Measurements from ENCODE around the gene BRCC3. TPM values are rescaled to one million over a fixed set of nuclear protein-coding genes. Genes with fewer than 3 reads are reported as not detected.

BRCC3 gene
- 10 to 100 TPM; 11.8 to 13.4 TPM for total RNA-seq
- long read RNA-seq, transcript BRCC3-208 (10 exons, 2,694 nt) = major isoform, 14 of 25 reads
- long read RNA-seq, partial matches to known transcripts = 0 of 25 reads
- long read RNA-seq, other reads (novel, unspliced or antisense) = 10 of 25 reads

DNA sequence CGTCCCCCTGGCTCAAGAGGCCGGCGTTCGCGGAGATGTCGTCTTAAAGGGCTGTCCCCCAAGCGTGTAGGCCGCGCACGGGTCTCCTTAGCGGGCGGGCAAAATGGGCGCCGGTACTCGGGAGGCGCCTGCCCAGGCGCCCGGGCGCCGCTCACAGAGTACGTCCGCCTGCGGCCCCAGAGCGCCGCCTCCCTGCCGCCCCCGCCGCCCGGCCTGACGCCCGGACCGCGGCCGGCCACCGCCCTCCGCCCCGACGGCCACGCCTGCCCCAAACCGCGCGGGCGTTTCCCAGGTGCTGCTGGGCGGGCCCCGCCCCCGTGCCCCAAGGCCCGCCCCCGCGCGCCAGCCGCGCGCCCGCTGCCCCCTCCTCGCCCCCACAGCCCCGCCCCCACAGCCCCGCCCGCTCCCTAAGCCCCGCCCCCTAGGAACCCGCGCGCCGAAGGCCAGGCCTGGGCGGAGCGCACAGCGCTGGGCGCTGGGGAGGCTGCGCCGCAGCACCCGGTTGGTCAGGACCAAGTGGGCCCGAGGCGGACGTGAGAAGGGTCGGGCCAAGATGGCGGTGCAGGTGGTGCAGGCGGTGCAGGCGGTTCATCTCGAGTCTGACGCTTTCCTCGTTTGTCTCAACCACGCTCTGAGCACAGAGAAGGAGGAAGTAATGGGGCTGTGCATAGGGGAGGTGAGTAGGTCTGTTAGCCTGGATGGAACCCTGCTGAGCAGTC lies at the start of gene BRCC3, which contains the start of the genes CMC4 and MTCP1:
Gene BRCC3 (plus strand): TSS at position 534 of the 719 bp plus-strand sequence. CDS start 20 bp downstream, at position 554.
Gene CMC4 (minus strand): TSS at position 162 of the 719 bp plus-strand sequence. CDS start 7,113 bp downstream, outside the sequence.
Gene MTCP1 (minus strand): TSS at position 162 of the 719 bp plus-strand sequence. CDS start 5,126 bp downstream, outside the sequence.
- intact Hi-C loops (cut with DNase I) = no loop called here
- DNase-seq = peak; percentile 84
- peak; percentile 95 to 97 for ATAC-seq

DNA sequence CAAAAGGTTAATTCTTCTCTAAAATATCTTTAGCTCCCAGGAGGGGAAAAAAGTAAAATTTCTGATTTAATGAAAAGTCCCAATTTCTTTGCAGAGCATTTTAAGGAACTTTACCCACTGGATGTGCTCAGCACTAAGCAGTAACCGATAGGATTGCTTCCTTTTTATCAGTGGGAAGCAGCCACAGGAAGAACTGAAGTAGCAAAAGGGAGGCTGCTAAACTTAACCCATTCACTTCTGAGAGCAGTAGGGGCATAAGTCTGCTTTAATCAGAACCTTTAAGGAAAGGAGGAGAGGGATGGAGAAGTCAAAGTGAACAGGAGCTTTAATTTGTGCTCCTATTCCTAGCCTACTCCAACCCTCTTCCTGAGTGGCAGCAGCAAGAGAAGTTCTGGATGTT lies 48.7 kb upstream of the BRCC3 start, which contains the start of gene F8:
Gene F8 (minus strand): TSS at position 139 of the 400 bp plus-strand sequence. CDS start 171 bp downstream, outside the sequence.
- intact Hi-C loops (cut with DNase I) = no loop called here
- no peak for ATAC-seq

DNA sequence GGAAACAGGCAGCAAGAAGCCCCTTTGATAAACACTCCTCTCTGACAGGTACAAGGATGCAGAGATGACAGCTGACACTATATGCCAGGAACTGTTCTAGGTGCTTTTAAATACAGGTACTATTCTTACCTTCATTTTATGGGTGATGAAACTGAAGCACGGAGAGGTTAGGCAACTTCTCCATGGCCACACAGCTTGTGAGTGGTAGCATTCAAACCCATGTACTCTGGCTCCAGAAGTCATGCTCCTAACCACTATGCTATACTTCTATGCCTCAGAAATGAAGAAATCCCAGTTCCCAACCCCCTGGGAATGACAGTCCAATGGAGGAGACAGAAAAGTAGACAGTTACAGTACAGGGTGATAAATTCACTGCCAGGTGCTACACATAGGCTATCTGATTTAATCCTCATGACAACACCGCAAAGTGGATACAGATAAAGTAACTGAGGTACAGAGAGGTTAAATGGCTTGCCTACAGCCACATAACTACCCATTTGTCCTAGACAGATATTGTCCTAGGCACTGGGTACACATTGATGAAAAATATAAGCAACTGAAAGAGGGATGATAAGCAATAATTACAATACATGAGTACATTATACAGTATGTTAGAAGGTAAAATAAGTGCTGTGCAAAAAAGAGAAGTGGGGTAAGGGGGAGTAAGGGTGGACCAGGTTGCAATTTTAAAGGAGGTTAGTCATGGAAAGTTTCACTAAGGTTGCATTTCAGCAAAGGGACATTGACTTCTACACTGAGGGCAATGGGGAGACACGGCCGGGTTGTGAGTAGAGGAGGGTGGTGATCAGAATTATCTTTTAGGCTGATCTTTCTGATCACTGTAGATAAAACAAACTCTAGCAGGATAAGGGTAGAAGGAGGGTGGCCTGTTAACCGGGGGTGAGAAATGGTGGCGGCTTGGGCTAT lies 47.1 kb upstream of the BRCC3 start:
- ATAC-seq = no peak
- no peak for DNase-seq
- intact Hi-C loops (cut with DNase I) = no loop called here

More for the DNA sequence above, 48.7 kb upstream of the BRCC3 start, which contains the start of gene F8:
- no peak for DNase-seq

DNA sequence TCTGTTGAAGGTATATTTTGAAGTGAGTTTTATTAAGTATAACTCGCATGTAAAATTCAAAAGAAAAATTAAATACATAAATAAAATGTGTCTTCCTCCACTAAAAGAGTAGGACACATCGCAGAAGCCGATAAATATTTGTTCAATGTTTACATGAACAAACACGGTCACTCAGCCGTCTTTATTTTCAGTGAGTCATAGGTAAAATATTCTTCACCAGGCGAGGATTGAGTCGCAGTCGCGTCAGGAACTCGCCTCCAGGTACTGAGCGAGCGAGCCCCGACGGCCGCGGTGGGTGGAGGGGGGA lies 44.9 kb upstream of the BRCC3 start:
- ATAC-seq = no peak
- intact Hi-C loops (cut with DNase I) = no loop called here
- DNase-seq = no peak

DNA sequence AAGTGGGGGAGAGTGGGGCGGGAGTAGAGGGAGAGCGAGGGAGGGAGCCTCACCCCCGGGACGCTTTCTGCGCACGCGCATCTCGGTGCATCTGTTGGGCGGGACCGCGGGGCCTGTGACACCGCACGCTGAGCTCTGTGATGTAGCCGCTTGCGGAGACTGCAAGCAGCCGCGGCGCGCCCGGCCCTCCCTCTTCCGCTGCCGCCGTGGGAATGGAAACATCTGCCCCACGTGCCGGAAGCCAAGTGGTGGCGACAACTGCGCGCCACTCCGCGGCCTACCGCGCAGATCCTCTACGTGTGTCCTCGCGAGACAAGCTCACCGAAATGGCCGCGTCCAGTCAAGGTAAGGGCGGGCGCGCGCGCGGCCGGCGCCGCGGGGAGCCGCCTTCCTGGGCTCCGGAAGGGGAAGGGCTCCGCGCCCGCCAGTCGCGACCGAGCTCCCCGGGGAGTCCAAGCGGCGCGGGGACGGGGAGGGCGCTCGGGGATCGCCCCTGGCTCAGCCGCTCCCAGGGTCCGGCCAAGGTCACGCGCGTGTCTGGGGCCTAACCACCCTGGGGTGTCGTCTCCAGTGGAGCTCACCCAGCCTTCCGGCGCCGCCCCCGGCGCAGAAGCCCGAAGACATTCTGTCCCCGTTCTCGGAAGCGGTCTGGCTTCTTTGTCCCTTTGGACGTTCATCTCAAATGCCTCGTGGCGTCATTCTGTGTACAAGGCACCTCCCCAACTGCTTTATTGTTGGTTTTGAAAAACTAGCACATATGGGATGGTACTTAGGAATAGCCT lies 44.4 kb upstream of the BRCC3 start, which contains the start of gene FUNDC2:
Gene FUNDC2 (plus strand): TSS at position 118 of the 782 bp plus-strand sequence. CDS start 95 bp downstream, at position 213.
- ATAC-seq (peak; percentile 95), DNase-seq (peak; percentile 95)
- intact Hi-C loops (cut with DNase I) = no loop called here

DNA sequence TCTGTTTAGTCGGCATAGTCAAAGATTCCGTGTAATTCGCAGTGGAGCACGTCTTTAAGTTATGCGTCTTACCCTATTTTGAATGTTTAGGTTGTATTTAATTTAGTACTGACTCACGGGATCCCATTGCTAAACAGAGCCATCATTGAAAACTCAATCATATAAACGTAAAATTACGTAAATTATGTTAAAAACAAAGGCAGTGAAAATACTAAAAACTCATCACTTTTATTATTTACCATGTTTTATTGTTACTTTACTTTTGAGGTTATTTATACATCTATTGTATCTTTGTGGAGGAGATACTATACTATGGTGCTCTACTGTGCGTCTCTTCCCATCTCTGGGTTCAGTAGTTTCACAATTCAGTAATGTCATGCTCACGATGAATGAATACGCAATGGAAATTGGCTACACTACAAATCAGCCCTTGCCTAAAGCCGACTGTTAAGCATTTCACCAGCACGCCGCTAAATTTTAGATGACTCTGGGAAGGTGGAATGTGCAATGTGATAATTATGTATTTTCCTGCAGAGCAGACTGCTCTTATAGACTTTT lies 43.7 kb upstream of the BRCC3 start:
- ATAC-seq = peak; percentile 33 to 64
- no peak for DNase-seq
- intact Hi-C loops (cut with DNase I) = no loop called here

DNA sequence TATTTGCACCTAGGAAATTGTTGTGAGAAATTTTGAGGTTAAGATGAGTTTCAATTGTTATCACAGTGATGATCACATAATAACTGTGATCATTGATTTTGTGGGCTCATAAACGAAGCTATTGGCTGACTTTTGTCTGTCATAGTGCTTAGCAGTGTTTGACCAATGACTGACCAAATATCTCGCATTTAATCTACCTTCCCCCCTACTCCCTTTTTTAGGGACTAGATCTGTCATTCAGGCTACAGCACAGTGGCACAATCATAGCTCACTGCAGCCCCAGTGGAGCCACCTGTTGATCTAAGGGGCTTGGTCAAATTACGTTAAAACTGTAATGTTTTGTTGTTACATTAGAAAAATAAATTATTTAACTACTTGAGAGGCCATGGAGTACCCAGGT lies 43.2 kb upstream of the BRCC3 start:
- ATAC-seq (no peak), DNase-seq (no peak)
- intact Hi-C loops (cut with DNase I) = no loop called here

DNA sequence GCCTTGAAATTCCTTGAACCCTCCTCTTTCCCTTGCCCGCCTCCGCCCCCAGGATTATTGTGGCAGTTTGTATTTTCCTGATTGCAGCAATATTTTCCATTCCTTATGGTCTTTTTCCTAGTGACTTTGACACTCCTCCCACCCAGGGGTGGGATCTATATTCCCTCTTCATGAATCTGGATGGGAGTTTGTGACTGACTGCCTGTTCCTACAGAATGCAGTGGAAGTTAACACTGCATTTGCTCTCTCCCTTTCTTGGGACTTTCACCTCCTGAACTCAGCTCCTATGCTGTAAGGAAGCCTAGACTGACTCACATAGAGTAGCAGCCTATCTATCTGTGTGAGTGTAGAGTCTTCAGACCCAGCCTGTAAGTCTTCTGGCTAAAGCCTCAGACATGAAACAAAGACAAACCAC lies 42.4 kb upstream of the BRCC3 start:
- no peak for ATAC-seq
- intact Hi-C loops (cut with DNase I) = no loop called here
- no peak for DNase-seq

DNA sequence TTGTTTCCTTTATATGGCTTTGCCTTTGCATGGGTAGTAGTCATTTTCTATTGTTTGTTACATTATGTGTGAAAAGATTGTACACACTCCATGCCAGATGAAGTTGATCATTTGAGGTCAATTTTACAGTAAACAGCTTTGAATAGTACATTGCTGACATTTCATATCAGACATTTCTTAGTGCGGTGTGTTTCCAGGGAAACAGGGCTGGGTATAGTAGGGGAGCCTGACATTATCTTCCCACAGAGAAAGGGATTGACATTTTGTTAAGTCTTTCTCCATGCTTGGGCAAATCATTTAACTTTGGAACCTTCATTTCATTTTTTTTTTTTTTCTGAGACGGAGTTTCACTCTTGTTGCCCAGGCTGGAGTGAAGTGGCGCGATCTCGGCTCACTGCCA lies 39.7 kb upstream of the BRCC3 start:
- ATAC-seq (no peak), DNase-seq (no peak)
- intact Hi-C loops (cut with DNase I) = no loop called here

DNA sequence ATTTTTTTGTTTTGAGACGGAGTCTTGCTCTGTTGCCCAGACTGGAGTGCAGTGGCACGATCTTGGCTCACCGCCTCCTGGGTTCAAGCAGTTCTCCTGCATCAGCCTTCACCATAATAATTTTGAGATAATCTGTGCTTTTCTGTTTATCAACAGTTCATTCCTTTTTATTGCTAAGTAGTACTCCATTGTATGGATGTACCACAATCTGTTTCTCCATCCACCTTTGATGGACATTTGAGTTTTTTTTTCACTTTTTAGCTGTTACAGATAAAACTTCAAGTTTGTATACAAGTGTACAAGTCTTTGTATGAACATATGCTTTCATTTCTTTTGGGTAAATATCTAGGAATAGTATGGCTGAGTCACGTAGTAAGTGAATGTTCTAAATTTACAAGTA lies 35.6 kb upstream of the BRCC3 start:
- intact Hi-C loops (cut with DNase I) = no loop called here
- ATAC-seq (no peak), DNase-seq (no peak)

DNA sequence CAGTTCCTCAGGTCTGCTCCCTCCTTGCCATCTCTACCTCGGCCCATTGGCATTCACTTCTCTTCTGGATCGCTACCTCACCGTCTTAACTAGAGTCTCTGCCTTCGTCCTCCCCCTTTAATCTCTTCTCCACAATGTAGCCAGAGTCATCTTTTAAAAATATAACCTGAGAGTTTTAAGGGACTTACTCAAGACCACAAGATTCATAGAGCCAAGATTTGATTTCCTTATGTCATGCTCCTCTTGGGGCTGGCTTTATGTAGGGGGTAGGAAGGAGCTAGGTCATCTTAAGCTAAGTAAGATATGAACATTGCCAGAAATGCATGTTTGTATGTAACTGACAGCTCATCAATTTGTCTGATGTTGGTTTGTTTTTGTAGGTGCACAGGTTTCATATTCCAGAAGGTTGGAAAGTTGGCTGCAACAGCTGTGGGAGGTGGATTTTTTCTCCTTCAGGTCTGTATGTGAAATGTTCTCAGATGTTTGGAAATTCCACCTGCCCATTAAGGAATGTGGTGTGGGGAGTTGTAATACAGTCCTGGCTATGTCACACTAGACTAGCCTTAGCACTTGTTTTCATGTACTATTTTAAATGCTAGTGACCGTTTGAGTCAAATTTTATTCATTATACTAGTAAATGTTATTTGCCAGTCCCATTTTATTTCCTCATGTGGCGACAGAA lies 25.0 kb upstream of the BRCC3 start:
- intact Hi-C loops (cut with DNase I) = no loop called here
- DNase-seq (no peak), ATAC-seq (no peak)

DNA sequence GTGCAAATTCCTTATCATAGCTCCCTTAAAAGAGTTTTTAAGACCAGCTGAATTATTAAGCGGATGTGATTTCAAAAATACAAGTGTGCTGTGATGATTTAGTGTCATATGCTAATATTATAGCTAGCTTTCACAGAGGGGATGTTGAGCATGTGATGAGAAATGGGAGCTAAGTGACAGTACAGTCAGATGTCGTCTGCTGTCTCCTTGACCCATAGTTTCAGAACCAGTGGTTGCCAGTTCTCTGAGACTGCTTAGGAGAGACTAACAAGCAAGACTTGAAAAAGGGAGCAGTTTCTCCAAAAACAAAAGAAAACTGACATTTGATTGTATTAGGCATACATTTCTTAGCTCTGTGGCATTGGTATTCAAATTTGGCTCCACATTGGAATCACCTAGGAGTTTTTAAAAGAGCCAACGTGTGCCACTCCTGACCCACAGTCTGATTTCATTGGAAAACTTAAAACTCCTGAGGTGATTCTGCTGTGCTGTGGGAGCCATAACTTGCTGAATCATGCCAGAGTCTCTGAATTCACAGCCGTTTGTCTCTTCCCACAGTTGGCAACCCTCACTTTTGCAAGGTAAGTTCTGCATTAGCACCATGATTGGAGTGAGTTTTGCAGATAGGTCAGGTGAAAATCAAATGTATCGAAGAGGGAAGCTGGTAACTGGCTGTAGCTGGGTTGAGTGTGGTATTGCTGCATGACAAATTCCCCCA lies 24.3 kb upstream of the BRCC3 start:
- intact Hi-C loops (cut with DNase I) = no loop called here
- ATAC-seq (no peak), DNase-seq (no peak)

DNA sequence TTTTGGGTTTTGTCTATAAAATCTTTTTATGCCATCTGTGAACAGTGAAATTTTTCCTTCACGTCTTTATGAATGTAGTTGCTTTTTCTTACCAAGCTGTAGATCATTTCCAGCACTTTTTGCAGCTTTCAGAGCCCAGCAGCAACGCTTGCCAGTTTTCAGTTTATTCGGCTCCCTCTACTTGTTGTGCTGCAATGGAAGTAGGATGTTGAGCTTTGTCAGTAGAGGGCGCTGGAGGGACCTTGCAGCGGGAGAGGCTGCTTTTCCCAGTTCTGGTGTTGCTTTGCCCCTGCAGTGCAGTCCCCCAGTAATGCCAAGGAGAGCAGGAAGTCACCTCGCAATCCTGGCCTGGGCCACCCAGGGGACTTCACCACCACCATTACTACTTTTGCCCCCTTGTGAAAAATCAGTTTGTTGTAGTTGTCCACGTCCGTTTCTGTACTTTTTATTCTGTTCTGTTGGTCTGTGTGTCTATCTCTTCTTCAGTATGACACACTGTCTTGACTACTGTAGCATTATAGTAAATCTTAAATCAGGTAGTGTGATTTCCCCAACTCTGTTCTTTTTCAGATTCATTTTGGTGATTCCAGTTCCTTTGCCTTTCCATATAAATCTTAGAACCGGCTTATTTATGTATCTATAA lies 22.2 kb upstream of the BRCC3 start:
- intact Hi-C loops (cut with DNase I) = no loop called here
- ATAC-seq = peak; percentile 58 to 61
- DNase-seq = peak; percentile 52

DNA sequence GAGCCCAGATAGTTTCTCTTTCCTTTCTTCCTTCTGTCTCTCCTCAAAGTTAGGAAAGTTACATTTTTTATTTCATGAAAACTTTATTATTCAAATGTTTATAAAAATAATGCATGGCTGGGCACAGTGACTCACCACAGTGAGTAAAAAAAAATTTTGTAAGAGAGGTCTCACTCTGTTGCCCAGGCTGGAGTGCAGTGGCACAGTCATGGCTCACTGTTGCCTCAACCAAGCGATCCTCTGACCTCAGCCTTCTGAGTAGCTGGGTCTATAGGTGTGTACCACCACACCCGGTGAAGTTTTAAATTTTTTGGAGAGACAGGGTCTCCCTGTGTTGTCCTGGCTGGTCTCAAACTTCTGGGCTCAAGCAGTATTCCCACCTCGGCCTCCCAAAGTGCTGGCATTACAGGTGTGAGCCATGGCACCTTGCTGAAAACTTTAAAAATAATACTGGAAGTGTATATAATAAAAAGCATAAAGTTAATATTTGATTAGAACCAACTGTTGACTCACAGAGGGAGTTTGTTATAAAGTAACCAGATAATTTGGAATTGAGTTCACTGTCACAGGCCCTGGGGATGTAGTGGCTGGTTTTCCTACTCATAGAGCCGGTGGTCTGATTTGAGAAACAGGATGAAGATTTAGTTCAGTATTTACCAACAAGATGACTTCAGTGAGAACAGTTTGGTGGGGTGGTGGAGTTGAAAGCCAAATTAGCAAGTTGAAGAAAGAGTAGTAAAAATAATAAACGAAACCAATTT lies 18.4 kb upstream of the BRCC3 start:
- ATAC-seq (no peak), DNase-seq (no peak)
- intact Hi-C loops (cut with DNase I) = loop anchor here in 1 of 2 donors (10.0 kb wide), 1 partner anchor 58 kb away; no protein-coding TSS in a partner anchor

DNA sequence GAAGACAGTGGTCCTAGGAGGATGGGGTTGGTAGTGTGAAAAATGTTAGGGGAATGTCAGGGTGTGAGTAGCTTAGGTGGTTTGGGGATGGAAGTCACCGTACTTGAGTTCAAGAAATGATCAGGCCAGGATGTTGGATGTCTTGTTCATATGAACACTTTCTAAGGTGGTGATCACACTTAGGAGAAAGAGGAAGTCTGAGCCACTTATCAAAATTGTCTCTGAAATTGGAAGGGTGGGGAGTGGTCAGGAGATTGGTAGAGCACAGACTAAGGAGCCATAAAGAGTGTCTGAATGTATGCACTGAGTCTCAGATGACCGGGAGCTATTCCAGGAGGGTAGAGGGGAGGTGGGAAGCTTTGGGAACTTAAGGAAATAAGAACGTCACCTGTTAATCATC lies 17.7 kb upstream of the BRCC3 start:
- intact Hi-C loops (cut with DNase I) = loop anchor here in 1 of 2 donors (10.0 kb wide), 1 partner anchor 59 kb away; no protein-coding TSS in a partner anchor
- ATAC-seq (no peak), DNase-seq (no peak)

DNA sequence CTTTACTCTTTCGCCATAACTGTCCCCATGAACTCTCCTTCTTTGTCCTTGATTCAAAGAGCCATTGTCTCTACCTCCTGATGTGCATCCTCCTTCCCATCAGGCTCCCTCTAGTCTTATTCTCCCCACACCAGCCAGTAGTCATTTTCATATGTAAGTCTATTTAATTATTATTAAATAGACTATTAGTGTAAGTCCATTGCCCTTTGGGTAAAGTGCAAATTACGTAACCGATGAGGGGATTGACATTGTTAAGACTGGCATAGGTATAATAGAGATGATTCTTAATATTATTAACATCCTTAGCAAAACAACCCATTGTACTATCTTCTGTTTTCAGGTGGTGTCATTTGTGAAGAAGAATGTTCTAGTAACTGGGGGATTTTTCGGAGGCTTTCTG lies 17.1 kb upstream of the BRCC3 start:
- ATAC-seq (no peak), DNase-seq (no peak)
- intact Hi-C loops (cut with DNase I) = loop anchor here in 1 of 2 donors (10.0 kb wide), 1 partner anchor 59 kb away; no protein-coding TSS in a partner anchor
